Thoracic aorta (tissue), 2 donors: ENCODE results near the gene NAV2. TPM values are rescaled to one million over a fixed set of nuclear protein-coding genes. Genes with fewer than 3 reads are reported as not detected.
"Not testable (repeated sequence)": the region's sequence is repeated elsewhere in the genome, so short reads cannot be mapped to it uniquely, and the experiment has no call there.

Experiments
- ATAC-seq: fragments of 150-250 bp; one replicate; pipeline ENCODE4 v1.8.0; 2017; ENCODE audit warnings: low read depth; ENCODE audit not compliant: insufficient number of reproducible peaks, low FRiP score
- DNase-seq: peaks from one replicate; pipeline ENCODE4 v3.0.0-alpha.2; 2020; ENCODE audit warnings: low spot score
- H3K27ac ChIP-seq, 2 donors: fragments of 200-600 bp; sonication (generic); 1 replicate in 1 of 2; 2 replicates in 1 of 2; pipeline ENCODE4 v1.5.1; 2016; ENCODE audit warnings: mild to moderate bottlenecking in 2 of 2, moderate library complexity in 2 of 2
- H3K27me3 ChIP-seq: fragments of 200-600 bp; sonication (generic); replicated peaks from 2 replicates; pipeline ENCODE4 v1.6.0; 2016; ENCODE audit warnings: mild to moderate bottlenecking; ENCODE audit not compliant: insufficient read depth
- H3K36me3 ChIP-seq: fragments of 200-600 bp; sonication (generic); one replicate; pipeline ENCODE4 v1.5.1; 2016
- H3K4me1 ChIP-seq, 2 donors: fragments of 200-600 bp; sonication (generic); 1 replicate in 1 of 2; 2 replicates in 1 of 2; pipeline versions ENCODE4 v1.5.1 to v1.6.0; 2016; ENCODE audit warnings: low read depth in 2 of 2, mild to moderate bottlenecking in 1 of 2; ENCODE audit not compliant: control insufficient read depth in 1 of 2
- H3K4me3 ChIP-seq: fragments of 200-600 bp; sonication (generic); 2 replicates; pipeline ENCODE4 v1.5.1; 2016; ENCODE audit warnings: mild to moderate bottlenecking
- H3K9me3 ChIP-seq: fragments of 200-600 bp; sonication (generic); 2 replicates; pipeline ENCODE4 v1.5.1; 2016
- CTCF ChIP-seq: fragments of 200-600 bp; sonication (generic); IDR thresholded peaks from one replicate; pipeline ENCODE4 v1.5.1; 2019; ENCODE audit warnings: antibody characterized with exemption
- total RNA-seq, 2 donors: library from RNA; depleted of rRNA; stranded (reverse); fragments of >200 nt; gene quantifications; one replicate each; pipeline versions ENCODE4 v1.1.0 to v1.2.3, GENCODE V29; 2016

NAV2 gene
- total RNA-seq, 2 donors from 2014 or later = 125 to 230 TPM

- Histone ChIP-seq H3K9me3 (no peaks in the 10 kb centered on the region), H3K27me3 (no peaks in the 10 kb centered on the region), H3K4me1 (peaks cover 14 to 42% of the 10 kb centered on the region in 2 donors), H3K36me3 (peaks cover 19% of the 10 kb centered on the region), H3K4me3 (no peak overlapping the region), H3K27ac (peak overlapping the region in 1 of 2 donors; percentile 3)
- DNase-seq (no peak), ATAC-seq (no peak)
- TF ChIP-seq CTCF = no peak
Observed at GRCh38 chr11:19894404-19894803, 181.8 kb downstream of the NAV2 start.

- not testable (repeated sequence) for ATAC-seq, H3K4me3 ChIP-seq, H3K27me3 ChIP-seq, H3K9me3 ChIP-seq, DNase-seq
- peaks cover 14 to 39% of the 10 kb centered on the region in 2 donors for H3K4me1 ChIP-seq
- H3K27ac ChIP-seq = peak overlapping the region in 1 of 2 donors; percentile 3
- H3K36me3 ChIP-seq = peaks cover 18% of the 10 kb centered on the region
Observed at GRCh38 chr11:19895037-19895436, 182.4 kb downstream of the NAV2 start.

- H3K4me1 ChIP-seq = peaks cover 11 to 38% of the 10 kb centered on the region in 2 donors
- DNase-seq (no peak), ATAC-seq (no peak)
- no peak overlapping the region for H3K27ac ChIP-seq
- no peaks in the 10 kb centered on the region for H3K27me3 ChIP-seq
- peaks cover 18% of the 10 kb centered on the region for H3K36me3 ChIP-seq
- no peak for TF ChIP-seq CTCF
- H3K9me3 ChIP-seq = no peaks in the 10 kb centered on the region
- no peak overlapping the region for H3K4me3 ChIP-seq
Observed at GRCh38 chr11:19895776-19896175, 183.1 kb downstream of the NAV2 start.

- DNase-seq (peak; percentile 42), ATAC-seq (no peak)
- Histone ChIP-seq H3K4me1 (peaks cover 0 to 84% of the 10 kb centered on the region in 2 donors), H3K27ac (peak overlapping the region in 1 of 2 donors; percentile 25), H3K4me3 (no peak overlapping the region), H3K9me3 (no peaks in the 10 kb centered on the region), H3K27me3 (no peaks in the 10 kb centered on the region), H3K36me3 (peaks cover 13% of the 10 kb centered on the region)
- TF ChIP-seq CTCF = peak; percentile 67
Observed at GRCh38 chr11:19903620-19904069, 191.0 kb downstream of the NAV2 start.

- DNase-seq = no peak
- Histone ChIP-seq H3K4me1 (peaks cover 0 to 83% of the 10 kb centered on the region in 2 donors), H3K4me3 (no peak overlapping the region), H3K36me3 (peaks cover 7% of the 10 kb centered on the region), H3K27ac (no peak overlapping the region), H3K27me3 (no peaks in the 10 kb centered on the region), H3K9me3 (no peaks in the 10 kb centered on the region)
- no peak for ATAC-seq
- TF ChIP-seq CTCF = peak; percentile 49
Observed at GRCh38 chr11:19905280-19905853, 192.7 kb downstream of the NAV2 start.

GRCh38 chr11:19906126-19906525, 193.5 kb downstream of the NAV2 start:
- H3K4me3 ChIP-seq = no peak overlapping the region
- ATAC-seq = no peak
- no peak for TF ChIP-seq CTCF
- H3K9me3 ChIP-seq = no peaks in the 10 kb centered on the region
- H3K27ac ChIP-seq = no peak overlapping the region
- no peak for DNase-seq
- H3K27me3 ChIP-seq = no peaks in the 10 kb centered on the region
- H3K36me3 ChIP-seq = peaks cover 7% of the 10 kb centered on the region
- peaks cover 2 to 83% of the 10 kb centered on the region in 2 donors for H3K4me1 ChIP-seq
